ENCODE data around the gene GRN.

The GRN gene

DNA sequence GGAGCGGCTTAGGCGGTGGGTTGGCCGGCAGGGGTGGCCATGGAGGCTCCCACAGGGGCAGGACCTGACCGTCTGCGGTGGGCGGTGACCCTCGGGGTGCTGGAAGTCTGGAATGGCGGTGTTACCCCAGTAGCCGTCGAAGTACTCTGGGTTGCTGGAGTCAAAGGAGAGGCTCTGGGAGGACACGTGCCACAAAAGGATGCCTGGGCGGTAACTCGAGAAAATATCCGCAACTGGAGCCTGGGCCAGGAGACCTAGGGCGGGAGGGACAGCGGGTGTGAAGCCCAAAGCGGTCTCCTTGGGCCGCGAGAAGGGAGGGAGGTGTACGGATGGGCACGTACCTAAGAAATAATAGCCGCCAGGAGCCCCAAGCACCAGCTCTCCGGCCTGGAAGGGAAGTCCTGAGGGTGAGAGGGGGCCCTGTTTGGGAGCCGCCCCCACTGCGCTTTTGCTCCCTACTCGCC, 39.8 kb downstream of the GRN start:
- no peak for DNase-seq

DNA sequence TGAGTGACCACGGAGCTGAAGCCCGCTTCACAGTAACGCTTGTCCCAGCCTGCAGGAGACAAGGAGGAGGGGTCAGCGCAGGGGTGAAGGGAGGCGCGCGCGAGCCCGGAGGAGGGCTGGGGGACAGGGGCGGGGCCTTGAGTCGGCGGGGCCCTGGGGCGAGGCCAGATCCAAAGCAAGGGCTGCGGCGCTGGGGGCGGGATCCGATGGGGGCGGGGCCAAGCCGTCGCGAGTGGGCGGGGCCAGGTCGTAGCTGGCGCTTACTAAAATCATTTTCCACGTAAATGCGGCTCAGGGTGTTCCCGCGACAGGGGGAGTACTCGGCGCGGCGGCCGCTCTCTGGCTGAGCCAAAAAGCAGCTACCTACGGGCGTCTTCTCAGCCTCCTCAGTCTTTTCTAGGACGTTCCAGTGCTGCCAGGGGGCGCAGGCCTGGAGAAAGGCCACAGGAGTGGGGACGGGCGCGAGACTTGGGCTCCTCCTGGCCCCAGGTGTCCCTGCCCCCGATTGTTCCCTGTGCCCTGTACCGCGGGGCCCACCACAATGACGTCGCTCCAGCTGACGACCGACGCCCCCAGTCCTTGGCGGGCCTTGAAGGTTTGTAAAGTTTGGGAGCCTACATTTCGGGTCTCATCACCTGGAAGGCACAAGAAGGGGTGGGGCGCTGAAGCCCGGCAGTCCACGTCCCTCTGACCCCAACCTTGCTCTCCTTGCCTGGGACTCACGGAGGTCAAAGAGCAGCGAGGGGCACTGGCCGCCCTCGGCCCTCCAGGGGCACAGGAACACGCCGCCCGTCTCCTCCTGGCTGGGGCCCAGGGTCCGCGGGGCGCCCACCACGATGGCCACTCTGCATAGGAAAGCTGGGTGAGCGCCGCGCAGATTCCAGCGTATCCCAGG, 40.4 kb downstream of the GRN start:
- DNase-seq: peak; percentile 90

- DNase-seq: no peak
These were observed 41.1 kb downstream of the GRN start for GRCh38 chr17:44386182-44386525.

GRCh38 chr17:44387804-44388203, 42.7 kb downstream of the GRN start:
- no peak for DNase-seq

- no peak for DNase-seq
These were observed 44.2 kb downstream of the GRN start, which contains the start of gene ITGA2B for GRCh38 chr17:44389281-44389680. Gene ITGA2B, minus strand, starts transcription at chr17:44389649. Its CDS starts 176 bp downstream, at chr17:44389473.

GRCh38 chr17:44389723-44390202, 44.7 kb downstream of the GRN start:
- DNase-seq: no peak

DNA sequence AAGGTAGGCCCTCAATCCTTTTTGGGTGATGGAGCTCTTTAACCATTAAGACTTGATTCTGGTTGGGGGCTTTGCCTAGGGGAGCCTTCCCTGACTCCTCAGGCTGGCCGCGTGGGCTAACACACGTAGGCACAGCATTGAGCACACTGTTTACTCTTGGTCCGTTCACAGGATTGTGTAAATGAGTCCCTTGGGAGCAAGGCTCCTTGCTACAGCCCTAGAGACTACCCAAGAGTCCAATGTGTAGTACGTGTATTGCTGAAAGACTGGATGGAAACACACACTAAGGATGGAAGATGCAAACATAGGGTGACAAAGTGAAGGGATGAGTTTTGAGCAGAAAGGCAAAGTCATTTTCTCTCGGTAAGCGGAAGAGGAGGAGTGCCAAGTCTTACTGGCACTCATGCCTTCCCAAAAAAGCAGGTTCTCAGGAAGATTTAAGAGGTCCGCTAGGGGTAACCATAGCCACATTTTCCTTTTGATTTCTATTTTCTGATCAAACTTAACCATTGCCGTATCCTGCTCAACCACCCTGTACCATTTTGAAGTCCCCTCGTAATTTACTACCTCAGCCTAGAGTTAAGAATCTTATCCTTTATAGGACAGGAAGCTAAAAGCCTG, 45.3 kb downstream of the GRN start:
- no peak for DNase-seq

DNA sequence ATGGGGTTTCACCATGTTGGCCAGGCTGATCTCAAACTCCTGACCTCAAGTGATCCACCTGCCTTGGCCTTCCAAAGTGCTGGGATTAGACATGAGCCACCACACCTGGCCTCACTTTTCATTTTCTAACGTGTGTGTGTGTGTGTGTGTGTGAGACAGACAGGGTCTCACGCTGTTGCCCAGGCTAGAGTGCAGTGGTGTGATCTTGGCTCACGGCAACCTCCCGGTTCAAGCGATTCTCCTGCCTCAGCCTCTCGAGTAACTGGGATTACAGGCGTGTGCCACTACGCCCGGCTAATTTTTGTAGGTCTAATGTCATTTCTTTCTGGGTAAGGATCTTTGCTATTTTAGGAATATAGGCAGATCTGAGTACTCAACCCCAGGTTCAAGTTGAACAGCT, 49.0 kb downstream of the GRN start:
- peak; percentile 26 for DNase-seq

GRCh38 chr17:44394833-44395232, 49.7 kb downstream of the GRN start:
- peak; percentile 5 for DNase-seq

GRCh38 chr17:44396946-44397345, 51.8 kb downstream of the GRN start:
- peak; percentile 5 for DNase-seq

GRCh38 chr17:44397479-44398440, 52.7 kb downstream of the GRN start:
- DNase-seq: peak; percentile 52

GRCh38 chr17:44398692-44399691, 53.9 kb downstream of the GRN start:
- peak; percentile 44 for DNase-seq

- DNase-seq: no peak
These were observed 55.2 kb downstream of the GRN start for GRCh38 chr17:44400226-44400847.

Data from activated CD8-positive, alpha-beta memory T cell treated with anti-CD3 and anti-CD28 coated beads for 24 hours (primary cell).